GM18907 (cell line): Measurements from ENCODE around the gene RASD2.

ENCODE experiments used
- ATAC-seq: cut with Tn5 transposase; IDR thresholded peaks from one replicate; pipeline ENCODE4 v1.9.1; 2021; ENCODE audit warnings: mild to moderate bottlenecking, moderate library complexity; ENCODE audit not compliant: unreplicated experiment

The RASD2 gene

DNA sequence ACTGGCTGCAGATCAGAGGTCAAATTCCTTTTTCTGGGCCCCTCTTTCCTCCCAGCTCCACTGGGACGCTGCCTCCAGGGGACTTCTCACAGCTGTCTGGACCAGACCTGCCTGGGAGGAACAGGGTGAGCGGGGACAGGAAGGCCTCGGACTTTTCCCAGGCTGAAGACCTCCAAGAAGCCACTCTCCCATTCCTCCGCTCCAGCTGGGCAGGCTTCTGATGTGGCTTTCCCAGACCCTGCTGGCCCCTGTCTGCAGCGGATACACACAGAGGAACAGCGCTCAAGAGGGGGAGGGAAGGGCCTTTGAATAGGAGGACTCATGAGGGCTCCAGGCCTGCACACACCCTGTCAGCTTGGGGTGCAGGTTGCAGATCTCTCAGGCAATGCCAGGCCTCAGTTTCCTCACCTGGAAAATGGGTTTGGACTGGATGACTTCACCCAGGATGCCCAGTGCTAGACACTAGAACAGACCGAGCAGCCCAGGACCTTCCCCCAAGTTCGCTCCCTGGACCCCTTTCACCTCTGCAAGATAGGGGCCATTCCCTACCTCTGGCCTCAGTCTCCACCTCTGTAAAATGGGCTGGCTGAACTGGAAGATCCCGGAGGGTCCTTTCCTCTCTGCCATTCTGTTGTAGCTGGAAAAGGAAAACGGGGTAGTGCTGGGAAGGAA is 39.9 kb downstream of the RASD2 start:
- no peak for ATAC-seq

DNA sequence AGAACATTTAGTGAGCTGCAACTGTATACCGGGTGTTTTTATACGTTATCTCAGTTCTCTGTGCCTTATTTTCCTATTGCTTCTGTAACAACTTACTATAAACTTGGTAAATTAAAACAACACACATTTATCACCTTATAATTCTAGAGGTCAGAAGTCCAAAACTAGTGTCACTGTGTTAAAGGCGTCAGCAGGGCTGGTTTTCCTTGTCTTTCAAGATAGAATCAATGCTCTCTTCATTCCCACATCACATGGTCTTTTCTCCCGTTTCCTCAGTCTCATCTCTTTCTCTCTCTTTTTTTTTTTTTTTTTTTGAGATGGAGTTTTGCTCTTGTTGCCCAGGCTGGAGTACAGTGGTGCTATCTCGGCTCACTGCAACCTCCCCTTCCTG is 40.4 kb downstream of the RASD2 start:
- no peak for ATAC-seq

DNA sequence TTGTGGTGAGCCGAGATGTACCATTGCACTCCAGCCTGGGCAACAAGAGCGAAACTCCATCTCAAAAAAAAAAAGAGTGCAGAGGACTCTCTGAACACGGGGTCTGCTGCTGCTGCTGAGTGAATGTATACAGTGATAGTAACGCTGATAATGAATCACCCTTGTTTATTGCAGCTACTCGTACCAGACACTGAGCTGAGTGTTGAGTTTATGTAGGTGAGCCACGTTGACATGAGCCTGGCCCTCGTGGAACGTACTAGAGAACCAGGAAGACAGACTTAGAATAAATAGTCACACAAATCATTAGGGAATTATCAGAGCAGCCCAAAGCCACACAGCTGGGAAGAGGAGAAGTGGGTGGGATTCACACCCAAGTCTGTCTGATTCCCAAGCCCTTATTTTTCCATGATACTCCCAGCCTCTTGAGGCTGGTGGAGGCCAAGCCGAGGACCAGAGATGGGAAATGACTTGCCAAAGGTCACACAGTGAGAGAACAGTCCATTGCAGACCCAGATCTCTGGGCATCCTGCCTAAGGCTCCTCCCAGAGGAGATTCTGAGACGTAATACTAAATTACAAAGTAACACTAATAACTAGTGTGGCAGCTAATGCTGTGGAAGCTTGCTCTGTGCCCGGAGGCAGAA is 41.7 kb downstream of the RASD2 start:
- ATAC-seq, result no peak

DNA sequence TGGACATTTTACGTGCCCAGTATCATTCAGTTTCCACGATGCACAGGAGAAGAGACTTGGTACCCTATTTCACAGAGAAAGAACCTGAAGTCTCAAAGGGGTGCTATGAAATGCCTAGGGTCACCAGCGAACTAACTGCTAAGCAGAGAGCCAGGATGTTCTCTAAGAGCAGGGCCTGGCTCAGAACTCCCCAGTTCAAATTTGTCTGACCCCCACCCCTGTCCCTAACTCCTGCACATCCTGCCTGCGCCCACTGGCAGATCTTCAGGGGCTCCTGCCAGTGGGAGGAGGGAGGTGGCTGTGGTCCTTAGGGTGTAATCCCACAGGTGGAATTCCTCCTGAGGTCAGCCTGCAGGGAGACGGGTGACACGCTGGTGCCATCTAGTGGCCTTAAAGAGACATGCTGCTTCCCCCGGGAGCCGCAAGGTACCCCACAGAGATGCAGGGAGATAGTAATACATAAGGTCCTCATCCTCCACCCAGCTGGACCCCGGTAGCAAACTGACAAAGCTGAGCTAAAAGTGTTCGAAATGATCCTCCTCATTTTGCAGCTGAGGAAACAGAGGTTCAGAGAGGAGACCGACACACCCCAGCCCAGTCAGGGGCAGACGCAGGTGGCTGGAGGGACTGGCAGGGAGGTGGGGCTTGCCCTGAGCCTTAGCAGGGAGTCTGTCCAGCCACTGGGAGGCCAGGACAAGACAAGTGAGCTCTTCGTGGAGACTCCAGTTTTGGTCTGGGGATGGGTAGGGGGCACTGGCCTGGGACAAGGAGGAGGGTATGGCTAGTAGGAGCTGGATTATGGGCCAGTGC is 42.4 kb downstream of the RASD2 start:
- no peak for ATAC-seq

DNA sequence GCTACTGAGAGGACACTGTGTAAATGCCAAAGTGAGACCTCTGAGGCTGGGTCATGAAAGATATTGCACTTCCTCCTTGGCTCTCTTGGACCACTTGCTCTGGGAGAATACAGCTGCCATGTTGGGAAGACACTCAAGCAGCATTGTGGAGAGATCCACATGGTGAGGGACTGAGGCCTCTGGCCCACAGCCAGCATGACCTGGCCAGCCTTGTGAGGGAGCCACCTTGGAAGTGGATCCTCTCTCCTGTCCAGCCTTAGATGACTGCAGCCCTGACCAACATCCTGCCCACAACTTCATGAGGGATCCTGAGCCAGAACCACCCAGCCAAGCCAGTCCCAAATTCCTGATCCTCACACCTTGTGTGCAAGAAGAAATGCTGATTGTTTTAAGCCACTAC is 46.1 kb downstream of the RASD2 start:
- no peak for ATAC-seq

DNA sequence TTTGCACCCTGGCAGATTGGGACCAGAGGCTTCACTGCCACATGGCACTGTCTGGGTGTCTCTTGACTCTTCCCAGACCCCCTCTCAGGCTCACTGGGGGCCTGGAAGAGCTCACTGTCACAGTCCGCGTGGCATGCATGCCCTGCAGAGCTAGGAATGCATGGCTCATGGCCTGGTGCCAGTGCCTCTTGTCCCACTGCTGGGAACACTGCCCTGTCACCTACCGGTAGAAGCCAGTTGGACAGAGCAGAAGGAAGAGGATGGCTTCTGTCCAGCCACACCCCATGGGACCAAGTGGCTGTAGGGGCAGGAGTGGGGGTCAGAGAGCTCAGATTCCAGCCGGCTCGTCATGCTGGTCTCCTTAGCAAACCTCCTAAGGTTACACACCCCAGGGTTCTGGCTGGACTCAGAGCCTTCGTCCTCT is 46.8 kb downstream of the RASD2 start:
- no peak for ATAC-seq

DNA sequence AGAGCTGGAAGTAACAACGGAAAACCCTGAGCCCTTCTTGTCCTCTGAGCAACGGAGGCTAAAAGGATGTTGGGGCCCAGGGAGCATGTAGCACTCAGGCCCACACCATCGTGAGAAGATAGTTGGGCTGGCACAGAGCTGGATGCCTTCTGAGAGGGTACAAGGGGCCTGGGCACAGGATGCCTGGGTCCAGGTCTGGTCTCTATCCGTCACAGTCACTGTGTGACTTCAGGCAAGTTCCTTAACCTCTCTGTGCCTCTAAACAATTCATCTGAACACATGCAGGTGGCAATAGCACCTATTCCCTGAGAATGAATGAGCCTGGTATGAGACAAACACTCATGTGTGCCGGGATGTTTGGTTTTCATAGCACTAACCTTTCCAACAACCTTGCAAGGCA is 47.3 kb downstream of the RASD2 start:
- ATAC-seq, result no peak

DNA sequence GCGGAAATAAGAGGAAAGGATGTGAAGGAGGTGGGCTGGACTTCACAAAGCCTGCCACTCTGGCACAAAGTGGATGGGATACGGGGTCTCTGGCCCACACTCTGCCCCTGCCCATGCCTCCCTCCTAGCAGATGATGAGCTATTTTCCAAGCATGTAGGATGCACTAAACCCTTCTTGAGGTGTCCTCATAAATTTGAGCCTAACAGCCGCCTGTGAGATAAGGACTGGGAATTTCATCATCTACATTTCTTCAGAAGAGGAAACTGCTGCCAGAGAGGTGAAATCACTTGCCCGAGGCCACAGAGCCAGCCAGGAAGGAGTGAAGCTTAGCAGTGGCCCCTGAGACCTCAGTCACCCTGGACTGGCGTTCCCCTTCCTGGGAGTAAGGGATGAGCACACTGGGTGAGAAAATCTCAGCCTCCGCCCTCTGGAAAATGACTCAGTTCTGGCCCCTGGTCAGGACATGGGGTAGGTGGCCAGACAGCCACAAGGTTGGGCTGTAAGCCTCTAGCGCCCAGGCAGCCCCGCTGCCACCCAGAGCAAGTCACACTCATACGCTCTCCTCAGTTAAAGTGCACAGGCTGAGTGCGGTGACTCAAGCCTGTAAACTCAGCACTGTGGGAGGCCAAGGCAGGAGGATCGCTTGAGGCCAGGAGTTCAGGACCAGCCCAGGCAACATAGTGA is 48.6 kb downstream of the RASD2 start:
- no peak for ATAC-seq

DNA sequence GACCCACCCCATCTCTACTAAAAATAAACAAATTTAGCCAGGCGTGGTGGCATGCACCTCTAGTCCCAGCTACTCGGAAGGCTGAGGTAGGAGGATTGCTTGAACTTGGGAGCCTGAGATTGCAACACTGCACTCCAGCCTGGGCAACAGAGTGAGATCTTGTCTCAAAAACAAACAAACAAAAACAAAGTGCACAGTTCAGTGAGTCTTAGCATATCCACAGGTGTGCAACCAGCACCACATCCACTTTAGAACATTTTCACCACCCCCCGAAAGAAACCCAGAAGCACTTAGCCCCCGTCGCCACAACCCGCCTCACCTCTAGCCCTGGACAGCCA is 49.1 kb downstream of the RASD2 start:
- no peak for ATAC-seq

DNA sequence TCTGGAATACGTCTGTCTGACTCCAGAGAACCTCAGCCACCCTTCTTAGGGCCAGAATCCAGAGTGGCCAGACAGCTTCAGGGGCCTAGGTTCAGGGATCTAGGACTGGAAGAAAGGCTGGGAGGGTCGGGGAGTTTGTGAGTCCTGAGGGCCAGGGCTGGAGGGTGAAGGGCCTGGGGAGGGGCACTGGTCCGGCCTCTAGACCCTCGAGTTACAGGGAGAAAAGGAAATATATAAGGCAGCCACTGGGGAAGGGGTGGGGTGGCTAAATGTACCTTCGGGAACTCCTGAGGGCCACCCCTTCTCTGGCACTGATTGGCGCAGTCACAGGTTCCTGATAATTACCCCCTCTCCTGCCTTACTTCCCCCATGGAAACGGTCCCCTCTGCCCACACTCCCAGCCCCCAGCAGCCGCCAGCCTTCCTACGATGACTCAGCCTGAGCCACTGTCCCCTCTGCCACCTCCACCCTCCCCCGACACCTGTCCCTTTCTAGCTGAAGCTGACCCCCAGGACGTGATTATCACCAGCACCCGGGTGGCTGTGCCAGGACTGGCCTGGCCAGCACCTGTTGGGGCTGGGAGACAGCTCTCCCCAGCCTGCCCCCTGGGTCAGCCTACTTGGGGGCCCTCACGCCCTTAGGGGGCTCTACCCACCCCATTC is 50.1 kb downstream of the RASD2 start:
- no peak for ATAC-seq

DNA sequence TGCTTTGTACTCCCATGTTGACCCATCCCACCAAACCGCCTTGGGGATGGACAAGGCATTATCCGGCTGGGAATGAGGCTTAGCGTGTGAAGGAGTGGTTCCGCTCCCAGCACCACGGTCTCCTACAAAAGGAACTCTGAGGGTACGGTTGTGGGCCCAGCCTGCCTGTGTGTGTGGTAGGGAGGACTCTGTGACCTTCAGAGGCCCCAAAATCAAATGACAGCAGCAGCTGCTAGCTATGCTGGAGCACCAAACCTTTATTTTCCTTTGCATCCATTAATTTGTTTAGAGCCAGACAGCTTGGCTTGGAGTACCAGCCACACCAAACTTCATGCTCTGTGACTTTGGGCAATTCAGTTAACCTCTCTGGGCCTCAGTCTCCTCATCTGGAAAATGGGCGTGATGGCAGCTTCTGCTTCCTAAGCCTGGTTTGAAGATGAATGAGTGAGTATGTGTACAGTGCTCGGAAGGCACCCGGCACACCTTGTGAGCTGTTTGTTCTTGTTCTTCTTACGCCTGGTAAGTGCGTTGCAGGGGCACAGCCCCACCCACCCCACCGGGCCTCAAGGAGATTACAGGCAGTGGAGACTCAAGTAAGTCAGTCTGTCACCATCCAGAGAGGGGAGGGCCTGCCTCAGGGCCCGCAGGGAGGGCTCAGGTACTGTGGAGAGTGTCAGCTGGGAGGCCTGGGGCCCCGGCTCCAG is 51.2 kb downstream of the RASD2 start:
- no peak for ATAC-seq

DNA sequence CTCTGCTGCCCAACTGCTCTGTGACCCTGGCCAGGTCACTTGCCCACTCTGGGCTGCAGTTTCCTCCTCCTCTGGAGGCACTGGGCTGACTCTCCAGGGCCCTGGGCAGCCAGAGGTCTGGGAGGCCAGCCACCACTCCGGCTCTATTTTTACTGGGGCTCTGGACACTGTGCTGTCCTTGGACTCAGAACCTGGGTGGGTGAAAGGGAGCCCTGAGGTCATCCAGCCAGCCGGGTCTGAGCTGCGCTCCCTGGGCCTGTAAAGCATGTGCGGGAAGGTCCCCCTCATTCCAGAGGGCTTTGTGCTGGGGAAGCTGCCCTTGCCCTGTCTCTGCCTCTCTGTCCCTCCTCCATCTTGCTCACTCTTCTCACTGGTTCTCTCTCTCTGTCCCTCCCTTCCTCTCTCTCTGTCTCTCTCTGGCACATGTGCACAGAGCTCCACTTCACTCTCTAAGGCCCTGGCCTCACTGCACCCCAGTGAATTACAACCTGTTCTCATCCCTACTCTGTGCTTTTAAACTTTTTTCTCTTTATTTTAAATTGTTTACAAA is 51.9 kb downstream of the RASD2 start:
- no peak for ATAC-seq

DNA sequence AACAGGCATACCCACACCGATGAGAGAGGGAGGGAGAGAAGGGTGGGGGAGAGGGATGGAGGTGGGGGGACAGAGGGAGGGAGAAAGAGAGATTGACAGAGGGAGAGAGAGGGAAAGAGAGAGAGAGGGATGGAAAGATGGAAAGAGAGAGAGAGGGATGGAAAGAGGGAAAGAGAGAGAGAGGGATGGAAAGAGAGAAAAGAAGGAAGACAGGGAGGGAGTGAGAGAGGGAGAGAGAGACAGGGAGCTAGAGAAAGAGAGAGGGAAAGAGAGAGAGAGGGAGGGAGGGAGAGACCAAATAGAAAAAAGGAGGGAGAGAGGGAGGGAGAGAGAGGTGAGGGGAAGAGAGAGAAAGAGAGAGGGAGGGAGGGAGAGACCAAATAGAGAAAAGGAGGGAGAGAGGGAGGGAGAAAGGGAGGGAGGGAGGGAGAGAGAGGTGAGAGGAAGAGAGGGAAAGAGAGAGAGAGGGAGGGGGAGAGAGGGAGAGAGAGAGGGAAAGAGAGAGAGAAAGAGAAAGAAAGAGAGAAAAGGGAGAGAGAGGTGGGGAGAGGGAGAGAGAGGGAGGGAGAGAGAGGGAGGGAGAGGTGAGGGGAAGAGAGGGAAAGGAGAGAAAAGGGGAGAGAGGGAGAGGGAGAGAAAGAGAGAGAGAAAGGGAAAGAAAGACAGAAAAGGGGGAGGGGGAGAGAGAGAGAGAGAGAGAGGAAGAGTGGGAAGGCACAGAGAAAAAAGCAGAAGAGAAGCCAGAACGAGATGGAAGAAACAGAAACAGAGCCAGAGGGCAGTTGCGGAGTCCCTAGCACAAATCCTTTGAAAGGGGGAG is 52.6 kb downstream of the RASD2 start:
- ATAC-seq, result no peak

DNA sequence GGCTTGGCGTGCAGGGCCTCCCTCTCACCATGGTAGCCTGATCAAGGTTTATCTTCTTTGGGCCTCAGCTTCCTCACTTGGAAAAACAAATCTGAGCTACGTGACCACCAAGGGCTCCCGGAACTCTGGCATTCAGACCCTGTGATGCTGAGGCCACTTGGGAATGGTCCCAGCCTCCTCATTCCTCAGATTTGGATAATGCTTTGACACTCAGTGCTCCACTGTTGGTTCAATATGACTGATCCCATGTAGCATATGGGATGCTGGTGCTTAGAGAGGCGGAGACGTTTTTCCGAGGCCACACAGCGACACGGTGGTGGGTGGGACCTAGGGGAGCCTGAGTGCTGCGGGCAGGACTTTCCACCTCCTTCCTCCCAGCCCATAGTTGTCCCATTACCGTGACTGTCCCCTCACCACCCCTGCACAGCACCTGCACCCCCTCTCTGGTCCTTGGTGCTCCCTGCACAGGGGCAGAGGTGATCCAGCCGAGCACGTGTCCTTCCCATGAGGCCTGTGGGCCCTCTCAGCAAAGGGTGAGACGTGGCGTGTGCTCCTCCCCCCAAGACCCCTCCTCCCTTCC is 53.4 kb downstream of the RASD2 start:
- no peak for ATAC-seq

DNA sequence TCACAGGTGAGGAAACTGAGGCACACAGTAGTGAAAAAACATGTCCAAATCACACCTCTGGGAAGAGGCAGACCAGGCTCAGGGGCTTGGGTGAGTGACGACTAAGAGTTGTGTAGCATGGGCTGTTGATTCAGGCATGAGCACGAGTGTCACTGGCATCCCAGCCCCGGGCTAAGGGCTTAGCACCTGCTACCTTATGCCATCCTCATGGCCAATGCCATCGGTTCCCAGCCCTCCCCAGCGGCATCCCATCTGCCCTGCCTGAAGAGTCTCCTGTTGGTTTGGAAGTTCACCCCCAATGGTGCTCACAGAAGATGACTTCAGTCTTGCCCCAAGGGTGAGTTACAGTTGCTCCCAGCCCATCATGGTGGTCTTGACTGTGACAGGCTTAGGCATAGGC is 54.1 kb downstream of the RASD2 start:
- ATAC-seq, result no peak

DNA sequence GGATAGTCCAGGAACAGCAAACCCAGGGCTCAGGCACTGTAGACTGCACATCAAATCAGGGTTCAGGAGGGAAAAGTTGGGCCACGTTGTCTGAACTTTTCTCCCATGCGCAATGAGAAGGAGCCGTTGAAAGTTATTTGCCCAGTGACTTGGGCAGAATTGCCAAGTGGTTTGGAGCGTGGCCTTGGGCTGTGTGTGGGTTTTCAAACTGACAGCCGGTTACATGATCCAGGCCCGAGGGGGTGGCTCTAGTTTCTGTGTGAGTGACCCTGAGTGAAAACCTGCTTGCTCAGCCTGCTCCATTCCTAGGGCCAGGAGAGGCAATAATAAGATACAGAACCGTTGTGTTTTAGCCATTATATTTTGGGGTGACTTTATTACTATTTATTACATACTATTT is 56.2 kb downstream of the RASD2 start:
- ATAC-seq, result no peak

DNA sequence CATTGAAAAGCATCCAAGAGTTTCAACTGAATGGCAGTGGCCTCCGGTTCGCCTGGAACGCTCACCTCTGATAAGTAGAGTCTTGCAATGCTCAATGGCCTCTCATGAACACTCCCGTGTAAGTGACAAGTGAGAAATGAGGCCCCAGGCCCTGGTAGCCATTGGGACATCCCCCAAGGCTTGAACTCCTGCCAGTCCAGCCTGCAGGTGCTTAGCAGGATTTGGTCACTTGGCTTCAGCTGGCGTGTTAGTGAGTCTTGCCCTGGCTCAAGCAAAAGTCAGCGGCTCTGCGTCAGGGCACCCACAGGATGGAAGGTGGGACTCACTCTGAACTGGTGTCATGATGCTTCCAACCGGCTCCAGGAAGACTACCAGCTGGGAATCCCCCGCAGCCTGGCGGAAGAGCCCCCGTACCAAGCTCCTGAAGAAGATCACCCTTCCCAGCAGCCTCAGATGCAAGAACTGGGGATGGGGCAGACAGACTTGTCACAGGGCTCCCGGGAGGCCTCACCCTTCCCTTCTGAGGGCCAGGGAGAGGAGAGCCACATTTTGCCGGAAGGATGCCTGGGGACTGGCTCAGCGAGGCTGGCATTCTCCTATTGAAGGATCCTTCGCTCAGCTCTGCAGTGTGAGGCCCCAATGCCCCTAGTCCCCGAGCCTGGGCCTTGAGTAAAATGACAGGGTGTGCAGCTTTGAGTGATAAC is 57.2 kb downstream of the RASD2 start:
- no peak for ATAC-seq

DNA sequence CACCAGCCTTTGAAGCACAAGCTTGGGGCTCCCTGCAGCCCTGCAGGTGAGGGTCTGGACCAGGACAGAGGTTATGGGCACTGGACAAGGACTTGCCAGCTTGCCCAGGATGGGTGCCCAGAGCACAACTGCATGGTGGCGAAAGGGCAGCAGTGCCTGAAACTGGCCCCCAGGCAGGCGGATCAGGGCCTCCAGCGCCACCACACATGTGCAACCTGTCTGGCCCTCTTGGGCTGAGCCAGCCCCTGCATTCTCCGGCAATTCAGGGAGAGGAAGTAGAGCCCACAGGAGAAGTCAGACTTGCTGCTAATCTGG is 57.7 kb downstream of the RASD2 start:
- no peak for ATAC-seq

DNA sequence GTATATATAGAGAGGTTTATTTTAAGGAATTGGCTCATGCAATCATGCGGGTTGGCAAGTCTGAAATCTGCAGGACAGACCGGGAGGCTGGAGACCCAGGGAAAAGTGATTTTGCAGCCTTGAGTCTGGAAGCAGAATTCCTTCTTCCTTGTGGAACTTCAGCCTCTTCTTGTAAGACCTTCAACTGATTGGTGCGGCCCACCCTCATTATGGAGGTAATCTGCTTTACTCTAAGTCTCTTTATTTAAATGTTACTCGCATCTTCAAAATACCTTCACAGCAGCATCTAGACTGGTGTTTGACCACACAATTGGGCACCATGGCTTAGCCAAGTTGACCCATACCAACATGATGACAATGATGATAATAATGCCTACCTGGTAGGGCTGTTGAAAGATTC is 58.7 kb downstream of the RASD2 start:
- ATAC-seq, result no peak
